GM19239 (cell line): ENCODE measurements around the gene PEX10.

Source experiments
- DNase-seq: peaks from one replicate; pipeline ENCODE4 v3.0.0; 2011; ENCODE audit warnings: low spot score; ENCODE audit not compliant: insufficient read length
- FAIRE-seq: peaks from 2 replicates; lab custom pipeline; 2011; peaks lifted over from hg19 to GRCh38; lab: Jason Lieb, UNC

The PEX10 gene

GRCh38 chr1:2378956-2379732 lies 33.2 kb downstream of the PEX10 start:
- FAIRE-seq (no peak), DNase-seq (no peak)

GRCh38 chr1:2378441-2378851 lies 33.9 kb downstream of the PEX10 start:
- DNase-seq = no peak
- no peak for FAIRE-seq

- FAIRE-seq (no peak), DNase-seq (no peak)
Observed at GRCh38 chr1:2377751-2378440, 34.5 kb downstream of the PEX10 start.

- no peak for DNase-seq
- FAIRE-seq = no peak
Observed at GRCh38 chr1:2376931-2377672, 35.3 kb downstream of the PEX10 start.

- no peak for FAIRE-seq
Observed at GRCh38 chr1:2376261-2376741, 36.1 kb downstream of the PEX10 start.

GRCh38 chr1:2375923-2376260 lies 36.5 kb downstream of the PEX10 start:
- FAIRE-seq (no peak), DNase-seq (no peak)

More at GRCh38 chr1:2376261-2376741, 36.1 kb downstream of the PEX10 start:
- no peak for DNase-seq

GRCh38 chr1:2375246-2375922 lies 37.0 kb downstream of the PEX10 start:
- no peak for FAIRE-seq
- no peak for DNase-seq

GRCh38 chr1:2374252-2375155 lies 37.9 kb downstream of the PEX10 start:
- FAIRE-seq = no peak
- DNase-seq = no peak

- FAIRE-seq (no peak), DNase-seq (no peak)
Observed at GRCh38 chr1:2373551-2374251, 38.7 kb downstream of the PEX10 start.

GRCh38 chr1:2372551-2373490 lies 39.5 kb downstream of the PEX10 start:
- FAIRE-seq (no peak), DNase-seq (no peak)

- DNase-seq (no peak), FAIRE-seq (no peak)
Observed at GRCh38 chr1:2368053-2368744, 44.2 kb downstream of the PEX10 start.

GRCh38 chr1:2363847-2364513 lies 48.4 kb downstream of the PEX10 start:
- no peak for FAIRE-seq
- no peak for DNase-seq

- no peak for DNase-seq
Observed at GRCh38 chr1:2360588-2361364, 51.6 kb downstream of the PEX10 start.

GRCh38 chr1:2358651-2359640 lies 53.4 kb downstream of the PEX10 start:
- no peak for FAIRE-seq
- DNase-seq = no peak

More at GRCh38 chr1:2360588-2361364, 51.6 kb downstream of the PEX10 start:
- FAIRE-seq = no peak

- DNase-seq (no peak), FAIRE-seq (no peak)
Observed at GRCh38 chr1:2358072-2358471, 54.3 kb downstream of the PEX10 start.
